Activated CD8-positive, alpha-beta memory T cell treated with anti-CD3 and anti-CD28 coated beads for 24 hours (primary cell): ENCODE data around the gene RAB4A.
A peak's percentile ranks its signal among the peaks of the same experiment; 100 is the strongest.

Experiments
- DNase-seq: peaks from one replicate; pipeline ENCODE4 v3.0.0-alpha.2; 2020

Gene RAB4A, protein sequence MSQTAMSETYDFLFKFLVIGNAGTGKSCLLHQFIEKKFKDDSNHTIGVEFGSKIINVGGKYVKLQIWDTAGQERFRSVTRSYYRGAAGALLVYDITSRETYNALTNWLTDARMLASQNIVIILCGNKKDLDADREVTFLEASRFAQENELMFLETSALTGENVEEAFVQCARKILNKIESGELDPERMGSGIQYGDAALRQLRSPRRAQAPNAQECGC

DNA sequence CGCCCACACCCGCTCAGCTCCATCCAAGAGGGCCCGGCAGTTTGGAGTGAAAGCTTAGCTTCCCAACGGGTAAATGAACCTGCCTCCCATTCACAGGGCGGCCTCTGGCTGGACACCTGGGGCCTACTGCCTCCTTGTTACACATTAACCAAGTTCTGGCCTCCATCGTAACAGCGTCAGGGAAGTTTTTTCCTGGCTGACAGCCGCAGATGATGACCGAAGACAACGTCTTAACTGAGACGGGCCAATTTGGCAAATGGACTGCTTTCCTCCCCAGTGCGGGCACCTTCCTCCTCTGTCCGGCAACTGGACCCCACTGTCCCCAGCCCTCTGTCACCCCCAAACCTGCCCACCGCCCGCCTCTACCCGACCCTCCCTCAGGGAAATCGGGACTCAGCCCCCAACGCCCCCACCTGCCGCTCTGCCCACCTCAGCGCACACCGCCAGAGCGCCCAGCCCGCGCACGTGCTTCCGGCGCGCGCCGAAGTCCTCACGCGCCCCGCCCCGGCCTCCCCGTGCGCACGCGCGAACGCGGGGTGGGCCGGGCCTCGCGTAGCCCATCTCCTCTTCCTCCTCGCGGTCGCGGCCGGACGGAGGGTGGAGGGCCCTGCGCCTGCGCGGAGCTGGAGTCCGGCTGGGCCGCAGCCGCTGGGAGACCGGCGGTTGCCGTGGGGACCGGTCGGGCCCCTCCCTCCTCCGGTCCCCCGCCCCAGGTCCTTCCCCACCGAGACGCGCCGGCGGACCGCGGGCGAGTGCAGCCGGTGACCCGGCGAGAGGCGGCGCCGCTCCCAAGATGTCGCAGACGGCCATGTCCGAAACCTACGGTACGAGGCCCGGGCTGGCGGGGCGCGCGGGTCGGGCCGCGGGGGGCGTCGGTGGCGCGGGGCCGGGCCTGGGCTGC lies at the start of gene RAB4A:
RAB4A (plus strand) TSS at position 565 of the 901 bp plus-strand sequence; CDS start at position 794, 229 bp downstream.
- DNase-seq, result peak; percentile 90

DNA sequence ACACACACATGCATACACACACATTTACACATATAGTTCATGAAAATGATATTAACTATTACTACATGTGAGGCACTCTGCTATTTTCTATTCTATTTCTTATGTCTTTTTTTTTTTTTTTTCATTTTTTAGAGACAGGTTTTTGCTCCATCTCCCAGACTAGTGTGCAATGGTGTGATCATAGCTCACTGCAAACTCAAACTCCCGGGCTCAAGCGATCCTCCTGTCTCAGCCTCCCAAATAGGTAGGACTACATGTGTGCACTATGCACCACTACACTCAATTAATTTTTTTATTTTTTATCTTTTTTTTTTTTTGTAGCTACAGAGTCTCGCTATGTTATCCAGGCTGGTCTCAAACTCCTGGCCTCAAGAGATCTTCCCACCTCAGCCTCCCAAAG lies 48.8 kb upstream of the RAB4A start:
- no peak for DNase-seq

DNA sequence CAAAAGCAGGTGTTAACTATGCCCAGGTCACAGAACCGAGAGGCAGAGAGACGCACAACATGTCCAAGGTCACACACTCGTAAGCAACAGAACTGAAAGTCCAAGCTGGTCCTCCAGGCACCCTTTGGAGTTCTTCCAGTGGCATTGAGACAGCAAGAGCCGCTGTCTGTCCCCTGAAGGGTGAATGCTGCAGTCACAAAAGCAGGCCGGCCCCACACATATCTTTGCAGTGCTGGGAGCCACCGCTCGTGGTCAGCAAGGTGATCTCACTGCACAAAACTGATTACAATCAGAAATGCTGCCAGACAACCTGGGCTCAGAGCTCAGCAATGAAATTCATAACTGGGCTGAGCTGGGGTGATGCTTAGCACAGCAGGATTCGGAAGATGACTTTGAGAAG lies 47.4 kb upstream of the RAB4A start:
- DNase-seq, result no peak

DNA sequence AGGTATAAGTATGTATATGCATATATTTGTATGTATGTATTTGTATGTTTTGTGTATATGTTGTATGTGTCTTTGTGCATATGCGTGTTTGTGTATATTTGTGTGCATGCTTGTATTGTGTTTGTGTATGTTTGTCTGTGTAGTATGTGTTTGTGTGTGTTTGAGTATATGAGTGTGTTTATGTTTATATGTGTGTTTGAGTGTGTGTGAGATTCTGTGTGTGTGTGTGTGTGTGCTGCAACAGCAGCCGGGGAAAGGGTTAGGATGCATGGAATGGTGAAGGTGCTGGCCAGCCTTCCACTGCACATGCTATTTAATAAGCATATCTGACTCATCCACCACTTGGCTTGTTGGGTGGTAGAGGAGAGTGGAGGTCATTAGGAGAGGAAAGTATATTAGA lies 46.6 kb upstream of the RAB4A start:
- no peak for DNase-seq

DNA sequence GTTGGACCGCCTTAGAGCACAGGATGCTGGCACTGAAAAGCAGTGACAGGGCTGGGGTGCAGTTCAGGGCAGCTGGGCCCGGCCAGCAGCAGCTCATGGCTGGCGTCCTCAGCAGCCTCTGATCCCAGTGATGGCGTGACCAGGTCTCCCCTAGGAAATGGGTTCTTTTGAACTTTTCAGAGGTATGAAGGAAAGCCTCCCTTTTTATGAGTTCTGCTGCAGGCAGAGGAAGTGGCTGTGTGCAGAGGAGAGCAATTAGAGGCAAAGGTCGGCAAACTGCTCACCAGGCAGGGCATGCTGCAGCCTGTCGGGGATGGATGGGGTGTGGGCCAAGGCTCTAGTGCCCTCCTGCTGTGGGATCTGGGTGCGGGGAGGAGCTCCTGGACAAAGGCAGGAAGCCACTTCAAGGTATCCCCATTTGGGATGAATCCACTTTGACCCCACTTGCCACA lies 45.6 kb upstream of the RAB4A start:
- no peak for DNase-seq

DNA sequence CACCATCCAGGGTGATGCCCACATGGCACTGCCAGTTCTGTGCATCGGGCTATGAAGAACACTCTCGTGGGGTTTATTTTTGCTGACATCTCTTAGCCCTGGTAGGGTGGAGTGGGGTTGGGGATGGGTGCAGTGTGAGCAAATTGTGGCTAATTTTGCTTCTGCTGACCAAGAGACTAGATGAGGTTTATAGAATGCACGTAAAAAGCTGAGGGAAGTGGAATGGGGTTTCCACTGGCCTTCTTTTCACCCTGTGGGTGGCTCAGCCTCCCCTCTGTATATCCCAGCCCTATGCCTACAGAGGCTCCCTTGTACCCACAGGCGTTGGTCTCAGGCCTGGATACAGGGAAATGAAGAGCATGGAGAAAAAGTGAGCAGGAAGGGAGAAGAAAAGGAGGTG lies 44.1 kb upstream of the RAB4A start:
- no peak for DNase-seq

DNA sequence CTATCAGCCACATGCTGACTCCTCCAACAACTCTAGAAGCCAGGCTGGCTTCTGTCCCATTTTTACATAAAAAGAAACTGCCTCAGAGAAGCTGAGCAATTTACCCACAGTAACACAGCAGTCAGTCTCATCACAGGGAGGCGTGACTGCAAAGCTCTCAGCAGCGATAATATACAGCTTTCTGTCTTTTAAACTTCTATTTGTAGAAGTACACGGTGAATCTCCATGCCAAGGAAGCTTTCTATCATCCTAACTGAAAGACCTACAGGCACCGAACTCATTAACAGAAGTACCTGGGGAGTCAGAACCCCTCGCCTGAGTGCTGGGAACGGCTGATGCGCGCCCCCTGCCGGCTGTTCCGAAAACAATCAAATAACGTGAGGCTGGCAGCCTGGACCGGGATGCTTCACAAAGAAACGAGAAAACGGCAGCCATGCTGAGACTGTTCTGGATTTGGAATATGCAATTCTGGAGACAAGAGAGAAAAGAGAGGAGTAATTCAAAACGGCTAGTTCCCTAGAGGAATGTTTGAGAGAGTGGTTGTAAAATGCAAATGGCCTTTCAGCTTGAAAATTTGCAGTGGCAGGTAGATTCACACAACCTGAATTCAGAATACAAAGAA lies 43.5 kb upstream of the RAB4A start:
- peak; percentile 92 for DNase-seq

DNA sequence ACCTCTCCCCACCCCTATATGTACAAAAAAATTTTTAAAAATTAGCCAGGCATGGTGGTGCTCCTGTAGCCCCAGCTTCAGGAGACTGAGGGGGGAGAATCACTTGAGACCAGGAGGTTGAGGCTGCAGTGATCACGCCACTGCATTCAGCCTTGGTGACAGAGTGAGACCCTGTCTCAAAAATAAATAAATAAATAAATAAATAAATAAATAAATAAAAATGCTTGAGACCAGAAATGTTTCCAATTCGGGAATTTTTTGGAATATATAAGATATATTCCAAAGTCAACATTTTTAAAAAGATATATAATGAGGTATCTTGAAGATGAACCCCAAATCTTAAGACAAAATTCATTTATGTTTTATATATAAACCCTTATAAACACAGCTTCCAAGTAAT lies 42.4 kb upstream of the RAB4A start:
- no peak for DNase-seq

DNA sequence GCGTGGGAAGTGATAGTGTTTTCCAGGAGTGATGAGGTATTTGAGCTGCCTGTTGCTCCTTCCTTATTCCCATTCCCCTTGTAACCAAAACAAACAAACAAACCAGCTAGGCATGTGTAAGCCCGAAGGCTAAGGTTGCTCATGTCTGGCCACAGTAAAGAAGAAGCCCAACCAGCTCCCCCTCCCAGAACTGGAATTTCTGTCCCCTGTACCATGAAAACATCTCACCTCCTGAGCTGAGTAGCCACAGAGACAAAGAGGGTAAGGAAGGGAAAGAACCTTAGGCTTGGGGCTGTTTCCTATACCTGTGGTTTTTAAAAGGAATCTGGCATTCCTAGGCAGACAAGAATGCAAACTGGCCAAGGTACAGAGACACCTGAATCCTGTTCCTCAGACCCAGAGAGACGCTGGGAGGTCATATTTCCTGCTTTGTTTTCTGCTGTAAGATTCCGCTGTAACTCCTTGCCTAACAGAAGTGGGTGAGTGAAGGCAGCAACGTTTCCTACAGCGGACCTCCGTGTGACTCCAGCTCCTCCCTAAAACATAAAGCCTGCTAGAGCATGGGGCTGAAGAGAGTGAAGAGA lies 41.7 kb upstream of the RAB4A start:
- DNase-seq, result no peak

DNA sequence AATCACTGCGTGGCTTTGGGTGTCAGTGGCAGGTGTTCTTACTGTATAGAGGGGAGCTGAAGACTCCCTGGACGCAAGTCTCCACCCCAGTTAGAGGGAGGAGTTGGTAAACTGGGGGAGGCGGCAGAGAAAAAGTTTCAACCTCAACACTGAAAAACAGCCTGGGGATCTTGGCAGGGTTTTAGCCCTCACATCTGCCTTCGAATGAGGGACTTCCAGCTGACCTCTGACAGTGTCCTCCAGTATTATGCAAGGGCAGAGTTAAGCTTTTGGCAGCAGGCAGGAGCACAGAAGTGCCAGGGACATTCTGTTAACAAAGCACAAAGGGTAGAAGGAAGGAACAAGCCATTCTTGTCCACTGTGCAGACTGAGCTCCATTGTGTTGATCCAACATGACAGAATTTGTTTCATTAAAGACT lies 41.2 kb upstream of the RAB4A start:
- DNase-seq, result no peak

DNA sequence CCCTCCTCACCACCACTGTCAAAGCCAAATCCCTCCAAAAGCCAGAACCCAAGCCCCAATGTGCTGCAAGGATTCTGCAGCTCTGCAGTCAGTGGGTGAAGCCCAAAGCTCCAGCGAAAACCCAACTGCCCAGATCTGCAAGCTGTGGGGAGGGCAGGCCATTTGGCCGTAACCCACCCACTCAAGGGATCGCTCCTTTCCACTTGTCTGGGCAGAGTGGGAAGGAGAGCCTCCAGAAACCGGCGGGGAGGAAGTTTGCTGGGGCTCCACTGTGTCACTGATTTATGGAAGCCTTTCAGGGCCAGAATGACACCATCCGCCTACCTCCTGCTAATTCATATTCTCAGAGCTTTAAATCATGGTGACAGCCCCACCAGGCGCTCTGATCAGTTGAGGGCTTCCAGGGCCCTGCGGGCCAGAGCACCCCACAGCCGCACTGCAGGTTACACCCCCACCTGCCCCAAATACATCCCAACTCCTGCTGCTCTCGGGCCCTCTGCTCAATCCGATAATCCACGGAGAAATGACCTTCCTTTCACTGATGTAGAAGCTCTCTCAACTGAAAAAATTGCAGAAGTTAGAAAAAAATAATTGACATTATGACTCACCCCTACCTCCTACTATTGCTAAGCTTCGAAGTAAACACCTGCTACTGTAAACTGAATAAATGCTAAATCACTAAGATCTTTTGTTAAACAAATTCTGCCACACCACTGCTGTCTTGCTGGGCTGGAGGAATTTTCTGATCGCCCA lies 40.6 kb upstream of the RAB4A start:
- no peak for DNase-seq

DNA sequence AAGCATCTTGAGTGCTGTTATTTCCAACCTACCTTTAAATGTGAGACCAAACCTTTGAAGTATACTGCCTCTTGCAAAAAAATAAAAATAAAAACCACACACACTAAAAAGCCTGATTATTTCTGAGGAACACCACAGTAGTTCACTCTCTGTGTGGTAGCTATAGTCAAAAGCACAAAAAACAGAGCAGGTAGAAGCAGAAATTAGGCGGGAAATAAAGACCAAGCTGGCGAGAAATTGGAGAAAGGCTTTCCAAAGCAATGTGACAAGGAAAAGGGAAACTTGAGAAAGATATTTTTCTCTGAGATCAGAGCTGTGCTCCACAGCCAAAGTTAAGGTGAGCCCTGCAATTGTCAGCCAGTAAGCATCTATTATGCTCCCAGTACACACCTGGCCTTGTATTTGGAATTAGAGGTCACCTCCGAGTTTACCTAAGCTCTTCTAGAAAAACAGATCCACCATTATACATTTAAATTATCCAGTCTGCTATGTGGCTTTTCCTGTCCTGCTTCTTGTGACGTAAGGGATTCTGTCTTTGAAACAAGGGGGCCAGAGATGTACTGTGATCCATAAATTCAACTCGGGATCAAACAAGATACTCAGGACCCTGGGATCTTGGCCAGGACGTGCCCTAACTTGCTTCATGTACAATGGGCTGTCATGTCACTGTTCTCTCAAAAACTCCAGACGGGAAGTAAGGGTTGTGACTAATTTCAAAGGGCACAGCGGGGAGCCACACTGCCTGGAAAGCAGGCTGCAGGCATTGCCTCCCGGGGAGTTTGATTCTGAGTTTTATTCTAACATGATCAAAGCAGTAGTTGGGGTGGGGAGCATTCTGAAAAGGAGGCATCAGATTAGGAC lies 39.8 kb upstream of the RAB4A start:
- DNase-seq, result no peak

DNA sequence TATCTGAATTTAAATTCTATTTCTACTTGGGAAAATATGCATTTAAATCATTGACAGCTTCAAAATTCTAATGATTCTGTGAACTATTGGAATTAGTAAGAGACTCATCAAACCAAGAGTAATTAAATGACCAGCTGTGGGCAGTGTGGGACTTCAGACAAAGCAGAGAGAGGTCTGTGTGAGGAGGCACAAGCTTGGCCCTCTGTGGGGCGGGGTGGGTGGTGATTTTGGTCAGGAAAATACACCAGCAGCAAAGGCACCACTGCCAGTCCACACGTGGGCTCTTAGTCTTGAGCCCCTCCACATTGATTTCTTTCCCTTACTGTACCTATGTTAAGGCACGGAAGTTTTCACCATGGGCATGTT lies 39.2 kb upstream of the RAB4A start:
- no peak for DNase-seq

DNA sequence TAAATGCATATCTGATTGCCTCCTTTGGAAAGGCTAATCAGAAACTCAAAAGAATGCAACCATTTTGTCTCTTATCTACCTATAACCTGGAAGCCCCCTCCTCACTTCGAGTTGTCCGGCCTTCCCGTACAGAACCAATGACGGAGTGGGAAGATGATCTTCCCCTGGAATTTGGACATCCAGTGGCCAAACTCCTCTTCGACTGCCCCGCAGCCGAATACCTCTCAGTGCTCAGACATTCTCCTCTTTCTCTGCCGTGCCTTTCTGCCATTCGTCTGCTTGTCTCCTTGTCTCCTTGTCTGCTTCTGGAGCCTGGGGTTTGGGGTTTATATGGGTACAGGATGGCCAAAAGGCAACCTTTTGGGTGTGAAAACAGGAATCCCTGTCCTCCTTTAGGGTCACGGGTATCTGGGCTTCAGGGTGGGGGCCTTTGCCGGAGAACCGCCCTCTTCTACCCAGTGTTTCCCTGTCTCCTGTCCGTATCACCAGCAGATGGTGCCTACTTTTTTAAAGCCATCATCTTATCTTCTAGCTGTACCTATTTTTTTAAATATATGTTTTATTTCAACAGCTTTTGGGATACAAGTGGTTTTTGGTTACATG lies 35.9 kb upstream of the RAB4A start:
- DNase-seq, result no peak

DNA sequence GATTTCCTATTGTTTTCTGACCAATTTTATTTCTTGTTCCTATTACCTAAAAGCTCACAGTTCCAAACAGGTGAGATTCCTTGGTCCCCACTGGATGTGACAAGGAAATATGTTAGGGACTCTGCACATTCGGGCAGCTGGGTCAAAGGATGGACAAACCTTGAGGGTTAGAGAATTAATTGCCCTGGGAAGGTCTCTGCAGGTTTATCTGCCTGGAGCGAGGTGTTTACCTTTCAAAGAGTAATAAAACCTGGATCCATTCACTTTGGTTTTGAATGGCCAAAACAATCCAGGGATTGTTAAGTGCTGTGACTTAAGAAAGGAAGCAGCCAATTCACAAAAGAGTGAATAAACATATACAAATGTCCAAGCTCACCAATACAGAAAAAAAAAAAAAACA lies 33.6 kb upstream of the RAB4A start:
- no peak for DNase-seq

DNA sequence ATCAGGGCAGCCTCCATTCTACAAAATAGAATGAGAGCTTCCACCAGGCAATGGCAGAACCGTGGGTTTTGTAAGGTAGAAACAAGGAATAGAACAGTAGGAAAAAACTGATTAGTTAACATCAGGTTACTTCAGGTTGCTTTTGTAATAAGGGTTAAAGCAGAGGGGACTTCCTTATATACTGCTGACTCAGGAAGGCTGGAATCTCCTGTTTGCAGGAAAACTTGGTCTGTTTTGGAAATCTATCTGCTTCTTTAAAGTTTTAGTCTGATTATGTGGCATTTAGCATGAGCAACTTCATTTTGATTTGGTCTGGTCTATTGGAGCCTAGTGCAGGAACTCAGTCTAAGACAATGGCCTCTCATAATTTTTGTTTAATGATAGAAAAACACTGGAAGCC lies 32.7 kb upstream of the RAB4A start:
- no peak for DNase-seq

DNA sequence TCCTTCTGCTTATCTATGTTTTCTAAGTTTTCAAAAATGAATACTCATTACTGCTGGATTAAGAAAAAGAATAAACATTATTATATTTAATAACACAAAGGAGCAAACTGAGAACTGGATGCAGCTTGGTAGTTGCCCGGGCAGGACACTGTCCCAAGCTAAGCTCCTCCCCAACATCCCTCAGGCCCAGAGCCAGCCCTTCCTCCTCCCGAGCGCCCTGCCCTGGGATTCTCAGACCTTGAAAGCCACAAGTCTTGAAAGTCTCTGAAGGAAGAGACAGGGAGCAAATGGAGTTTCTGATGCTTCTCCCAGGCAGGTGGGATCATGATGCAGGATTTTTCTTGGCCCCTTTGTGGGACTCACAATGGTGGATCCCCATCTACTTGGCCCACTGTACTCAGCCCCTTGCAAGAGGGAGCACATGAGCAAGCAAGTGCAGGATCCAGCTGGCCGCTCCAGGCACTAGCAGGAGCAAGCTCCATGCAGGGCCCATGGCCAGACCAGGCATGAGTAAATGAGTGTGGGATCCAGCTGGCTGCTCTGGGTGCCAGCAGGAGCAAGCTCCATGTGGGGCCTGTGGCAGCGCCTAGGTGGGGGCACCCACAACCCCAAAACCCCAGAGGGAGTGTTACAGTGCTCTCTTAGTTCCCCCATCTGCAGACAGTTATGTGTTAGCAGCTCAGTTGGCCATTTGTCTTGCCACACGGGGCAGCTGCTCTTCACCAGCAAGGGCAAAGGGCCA lies 32.1 kb upstream of the RAB4A start:
- DNase-seq, result no peak

DNA sequence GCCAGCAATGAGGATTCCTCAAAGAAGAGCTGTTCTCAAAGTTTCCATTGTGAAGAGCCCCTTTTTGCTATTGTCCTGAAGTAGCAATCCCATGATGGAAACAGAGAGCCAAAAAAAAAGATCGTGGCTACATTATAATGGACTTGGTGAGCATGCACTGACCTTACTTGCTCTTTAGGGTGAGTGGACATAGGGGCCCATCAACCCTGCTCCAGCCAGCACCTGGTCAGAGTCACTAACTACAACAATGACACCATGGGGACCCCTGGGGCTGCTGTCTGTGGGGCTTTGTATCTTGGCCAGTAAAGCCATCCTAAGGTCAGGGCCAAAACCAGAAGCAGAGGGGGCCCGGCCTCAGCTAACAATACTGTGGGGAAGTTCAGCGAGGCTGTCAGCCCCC lies 30.4 kb upstream of the RAB4A start:
- DNase-seq, result no peak

DNA sequence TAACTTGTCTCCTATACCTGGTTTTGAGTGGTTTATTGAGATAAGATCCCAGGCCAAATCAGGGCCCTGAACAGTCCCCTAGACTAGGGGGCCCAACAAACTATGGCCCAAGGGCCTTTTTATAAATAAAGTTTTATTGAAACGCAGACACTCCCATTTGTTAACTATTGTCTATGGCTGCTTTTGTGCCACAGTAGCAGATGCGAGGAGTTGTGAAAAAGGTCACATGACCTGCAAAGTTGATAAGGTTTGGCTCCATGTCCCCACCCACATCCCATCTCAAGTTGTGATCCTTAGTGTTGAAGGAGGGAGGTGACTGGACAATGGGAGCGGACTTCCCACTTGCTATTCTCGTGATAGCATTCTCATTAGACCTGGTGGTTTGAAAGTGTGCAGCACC lies 29.5 kb upstream of the RAB4A start:
- DNase-seq, result no peak

DNA sequence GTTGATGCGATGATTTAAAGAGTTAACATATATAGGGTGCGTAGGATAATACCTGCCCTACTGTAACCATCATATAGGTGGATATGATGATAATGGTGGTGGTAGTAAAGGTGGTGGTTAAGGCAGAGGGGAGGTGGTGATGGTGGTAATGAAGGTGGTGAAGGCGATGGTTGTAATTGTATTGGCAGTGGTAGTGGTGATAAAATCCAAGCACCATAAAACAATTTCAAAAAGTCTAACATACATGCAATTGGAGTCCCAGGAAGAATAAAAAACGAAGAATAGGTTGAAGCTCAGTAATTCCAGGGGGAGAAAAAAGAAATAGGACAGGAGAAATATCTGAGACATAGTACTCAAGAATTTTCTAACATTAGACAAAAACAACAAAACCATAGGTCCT lies 27.3 kb upstream of the RAB4A start:
- no peak for DNase-seq

DNA sequence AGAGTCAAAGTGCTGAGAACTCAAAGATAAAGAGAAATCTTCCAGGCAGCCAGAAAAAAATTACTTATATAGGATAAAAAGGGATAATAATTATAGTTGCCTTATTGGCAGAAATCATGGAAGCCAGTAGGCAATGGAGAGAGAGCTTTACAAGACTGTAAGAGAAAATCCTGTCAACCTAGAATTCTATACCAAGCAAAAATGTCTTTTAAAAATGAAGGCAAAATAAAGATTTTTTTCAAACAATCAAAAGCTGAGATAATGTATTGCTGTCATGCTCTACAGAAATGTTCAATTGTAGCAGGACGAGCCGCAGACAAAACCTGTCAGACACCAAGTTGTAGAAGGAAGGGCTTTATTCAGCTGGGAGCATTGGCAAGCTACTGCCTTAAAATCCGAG lies 26.8 kb upstream of the RAB4A start:
- DNase-seq, result no peak
